NCI-H774 (cell line): ENCODE results near the gene SFMBT2.

ENCODE experiments used
- DNase-seq: peaks from one replicate; lab custom pipeline; 2025; lab: John Stamatoyannopoulos, UW

Gene SFMBT2

GRCh38 chr10:7134448-7134847 lies 276.4 kb downstream of the SFMBT2 start:
- no peak for DNase-seq

DNA sequence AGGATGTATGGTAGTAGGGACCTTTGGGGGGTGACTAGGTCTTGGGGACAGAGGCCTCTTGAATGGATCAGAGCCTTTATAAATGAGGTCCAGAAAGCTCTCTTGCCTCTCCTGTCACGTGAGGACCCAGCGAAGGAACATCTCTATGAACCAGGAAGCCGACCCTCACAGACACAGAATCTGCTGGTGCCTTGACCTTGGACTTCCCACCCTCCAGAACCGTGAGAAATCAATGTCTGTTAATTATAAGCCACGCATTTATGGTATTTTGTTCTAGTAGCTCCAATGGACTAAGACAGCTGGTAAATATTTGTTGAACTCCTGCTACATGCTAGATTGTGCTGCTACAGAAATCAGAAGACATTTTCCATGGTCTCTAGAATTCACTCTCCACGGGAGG lies 276.9 kb downstream of the SFMBT2 start:
- DNase-seq = no peak

DNA sequence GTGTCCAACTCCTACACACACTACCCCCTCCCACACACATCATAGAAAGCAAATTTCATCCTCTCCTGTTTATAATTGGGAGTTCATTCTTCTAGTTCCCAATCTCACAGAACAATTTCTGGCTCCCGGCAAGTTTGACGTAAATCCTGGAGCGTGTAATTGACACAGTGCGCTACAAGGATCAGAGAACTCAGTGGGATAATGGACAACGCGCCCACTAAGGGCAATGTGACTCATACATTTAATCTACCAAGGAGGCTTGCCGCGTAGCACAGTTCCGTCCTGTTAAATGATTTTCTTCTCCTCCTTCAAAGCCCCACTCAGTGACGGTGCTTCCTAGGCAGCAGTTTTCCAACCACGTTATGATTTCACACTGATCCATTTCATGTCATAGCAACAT lies 277.6 kb downstream of the SFMBT2 start:
- no peak for DNase-seq

DNA sequence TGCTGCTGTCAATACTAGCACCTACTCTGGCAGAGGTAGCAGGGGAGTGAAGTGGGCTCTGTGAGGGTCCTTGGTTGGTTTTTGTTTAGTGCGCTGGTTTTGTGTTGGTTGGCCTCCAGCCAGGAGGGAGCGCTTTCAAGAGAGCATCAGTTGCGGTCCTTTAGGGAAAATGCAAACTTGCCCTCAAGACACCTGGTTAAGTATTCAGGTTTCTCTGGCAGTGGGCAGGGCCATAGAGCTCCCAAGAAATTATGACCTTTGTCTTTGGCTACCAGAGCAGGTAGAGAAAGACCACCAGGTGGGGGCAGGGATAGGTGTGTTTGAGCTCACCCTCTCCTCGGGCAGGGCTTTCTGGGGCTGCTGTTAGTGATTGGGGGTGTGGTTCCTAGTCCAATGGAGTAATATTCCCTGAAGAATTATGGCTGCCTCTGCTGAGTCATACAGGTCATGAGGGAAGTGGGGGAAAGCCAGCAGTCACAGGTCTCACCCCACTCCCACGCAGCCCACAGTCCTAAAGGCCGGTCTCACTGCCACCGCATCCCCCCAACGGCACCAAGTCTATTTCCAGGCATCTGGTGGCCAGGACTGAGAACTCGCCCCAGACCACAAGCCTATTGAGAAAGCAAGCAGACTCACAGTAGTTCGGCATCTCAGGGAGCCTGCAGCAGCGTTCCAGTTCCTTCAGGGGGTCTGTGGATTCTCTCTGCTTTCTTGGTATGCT lies 280.5 kb downstream of the SFMBT2 start:
- no peak for DNase-seq

DNA sequence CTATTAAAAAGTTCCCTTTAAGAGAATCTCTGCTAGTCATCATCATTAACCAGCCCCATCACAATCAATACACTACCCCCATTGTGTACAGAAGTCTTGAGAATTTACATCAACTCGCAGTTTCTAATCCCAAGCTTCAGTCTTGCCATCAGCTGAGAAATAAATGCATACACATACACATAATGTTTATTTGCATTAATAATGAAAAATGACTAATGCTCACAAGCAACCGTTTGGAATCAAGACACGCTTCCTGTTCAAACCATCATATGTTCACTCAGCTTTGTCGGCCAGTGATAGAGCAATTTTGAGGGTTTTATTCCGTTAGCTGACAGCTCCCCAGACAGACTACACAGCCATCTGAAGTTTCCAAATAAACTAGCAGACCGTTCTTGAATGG lies 287.1 kb downstream of the SFMBT2 start:
- DNase-seq = no peak

- DNase-seq = no peak
Observed at GRCh38 chr10:7122561-7122960, 288.3 kb downstream of the SFMBT2 start.

DNA sequence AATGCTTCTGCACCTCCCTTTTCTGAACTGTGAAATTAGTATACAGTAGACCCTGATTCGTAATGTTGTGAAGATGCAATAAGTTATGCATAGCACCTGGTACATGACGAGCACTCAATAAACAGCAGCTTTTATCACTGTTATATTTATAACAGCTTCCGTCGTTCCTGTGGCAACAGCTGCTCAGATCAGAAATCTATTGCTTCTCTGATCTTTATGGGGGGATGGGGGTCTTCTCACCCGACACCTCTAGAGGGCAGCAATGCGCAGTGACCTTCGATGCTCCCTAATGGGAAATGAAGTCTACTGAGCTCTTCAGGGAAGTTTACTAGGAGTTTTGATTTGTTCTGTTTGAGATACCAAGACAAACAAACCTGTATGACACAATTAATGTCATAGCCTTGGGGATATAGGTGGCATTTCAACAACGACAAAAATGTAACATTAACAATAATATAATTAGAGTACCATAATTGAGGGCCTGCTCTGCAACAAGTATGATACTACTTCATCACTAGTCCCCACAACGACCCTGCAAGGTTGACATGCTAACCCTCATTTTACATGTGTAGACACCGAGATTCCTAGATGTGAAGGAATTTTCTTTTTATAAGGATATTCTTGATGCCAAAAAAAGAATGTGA lies 289.6 kb downstream of the SFMBT2 start:
- no peak for DNase-seq

DNA sequence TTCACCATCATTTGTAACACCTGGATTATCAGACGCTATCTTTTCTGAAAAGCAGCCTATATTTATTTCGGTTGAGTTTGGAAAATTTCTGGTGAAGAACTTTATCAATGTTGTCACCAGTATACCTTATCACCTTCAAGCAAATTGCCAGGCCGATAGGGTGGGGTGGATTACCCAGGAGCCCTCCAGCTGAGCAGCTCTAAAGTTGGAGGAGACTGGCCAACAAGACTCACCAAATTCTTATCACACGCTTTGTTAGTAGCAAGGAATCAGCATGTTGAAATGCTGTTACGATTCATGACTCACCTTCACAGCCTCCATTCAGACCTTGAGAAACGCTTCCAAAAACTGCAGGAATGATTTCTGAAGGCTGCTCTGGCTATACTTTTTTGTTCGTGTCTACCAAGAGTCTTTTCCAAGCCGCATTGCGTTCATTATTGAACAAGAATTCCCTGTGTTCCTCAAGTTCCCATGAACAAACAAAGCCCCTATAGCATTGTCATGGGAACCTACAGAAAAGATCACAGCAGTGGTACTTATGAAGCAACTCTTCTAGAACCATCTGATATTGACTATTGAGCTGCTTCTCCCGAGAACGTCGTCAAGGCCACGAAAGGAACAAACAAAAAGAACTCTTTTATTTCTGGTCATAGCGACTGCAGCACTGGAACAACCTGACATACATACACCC lies 291.4 kb downstream of the SFMBT2 start:
- DNase-seq = no peak

GRCh38 chr10:7117806-7118674 lies 292.8 kb downstream of the SFMBT2 start:
- no peak for DNase-seq

GRCh38 chr10:7117177-7117799 lies 293.5 kb downstream of the SFMBT2 start:
- DNase-seq = no peak

DNA sequence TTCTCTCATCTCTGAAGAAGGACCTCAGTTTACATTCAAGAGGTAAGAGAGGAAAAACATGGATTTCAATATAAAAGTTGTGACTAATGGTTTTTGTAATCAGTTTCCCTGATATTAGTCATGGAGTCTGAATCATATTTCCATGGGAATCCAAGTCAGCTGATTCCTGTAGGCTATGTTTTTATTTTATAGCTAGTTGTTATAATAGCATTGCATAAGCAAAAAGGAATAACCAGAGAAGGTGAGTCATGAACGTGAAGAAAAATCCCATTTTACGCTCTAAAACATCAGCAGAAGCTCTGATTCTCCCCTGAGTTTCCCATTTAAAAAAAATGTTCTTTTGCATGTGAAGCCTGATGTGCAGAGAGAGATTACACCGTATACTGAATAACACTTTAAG lies 299.3 kb downstream of the SFMBT2 start:
- DNase-seq = no peak

GRCh38 chr10:7111089-7111488 lies 299.7 kb downstream of the SFMBT2 start:
- DNase-seq = no peak
